Vagina (tissue), 2 donors: ENCODE measurements around the gene PRKAG2. TPM values are rescaled to one million over a fixed set of nuclear protein-coding genes. Genes with fewer than 3 reads are reported as not detected.

ENCODE experiments used
- DNase-seq, 2 donors: peaks; one replicate each; pipeline ENCODE4 v3.0.0-alpha.2; 2017; ENCODE audit errors: extremely low spot score in 2 of 2
- H3K27ac ChIP-seq: fragments of 200-600 bp; sonication (generic); one replicate; pipeline ENCODE4 v1.5.1; 2019
- H3K27me3 ChIP-seq: fragments of 200-600 bp; sonication (generic); one replicate; pipeline ENCODE4 v1.5.1; 2019
- H3K36me3 ChIP-seq, 2 donors: fragments of 200-600 bp; sonication (generic); one replicate each; pipeline ENCODE4 v1.5.1; 2017 to 2019
- H3K4me1 ChIP-seq: fragments of 200-600 bp; sonication (generic); one replicate; pipeline ENCODE4 v1.5.1; 2019
- H3K4me3 ChIP-seq, 2 donors: fragments of 200-600 bp; sonication (generic); 1 replicate in 1 of 2; 2 replicates in 1 of 2; pipeline ENCODE4 v1.5.1; 2016 to 2019
- H3K9me3 ChIP-seq: fragments of 200-600 bp; sonication (generic); one replicate; pipeline ENCODE4 v1.5.1; 2019
- CTCF ChIP-seq, 3 experiments: fragments of 450-650 bp in 2 of 3; fragments of 200-600 bp in 1 of 3; sonication (generic) in 1 of 3; IDR thresholded peaks; one replicate each; pipeline ENCODE4 v1.5.1; 2017 to 2019; ENCODE audit warnings: antibody characterized with exemption in 3 of 3, mild to moderate bottlenecking in 2 of 3, moderate library complexity in 2 of 3
- POLR2A ChIP-seq, 2 donors: fragments of 450-650 bp; IDR thresholded peaks; one replicate each; pipeline ENCODE4 v1.6.1; 2017; ENCODE audit warnings: antibody characterized with exemption in 2 of 2, mild to moderate bottlenecking in 2 of 2, moderate library complexity in 2 of 2
- POLR2AphosphoS5 ChIP-seq, 2 donors: sonication (generic); formaldehyde crosslinking; IDR thresholded peaks; one replicate each; pipeline ENCODE4 v1.9.0; 2017; ENCODE audit warnings: antibody characterized with exemption in 2 of 2, mild to moderate bottlenecking in 2 of 2, low read depth in 1 of 2; ENCODE audit not compliant: insufficient read depth in 1 of 2
- intact Hi-C: fragments of 100-400 bp; cut with DNase I; formaldehyde crosslinking; loops from one replicate; pipeline ENCODE4 v1.15.1; 2023
- total RNA-seq: library from RNA; depleted of rRNA; stranded (reverse); fragments of >200 nt; gene quantifications from one replicate; pipeline ENCODE4 v1.2.3, GENCODE V29; 2016

PRKAG2 gene
- total RNA-seq, 1 donor from 2014 or later: 25.0 TPM

- intact Hi-C loops: no loop called here
- Histone ChIP-seq H3K4me3 (no peak overlapping the region), H3K36me3 (no peaks in the 10 kb centered on the region), H3K9me3 (no peaks in the 10 kb centered on the region), H3K27ac (no peak overlapping the region), H3K4me1 (peaks cover 17% of the 10 kb centered on the region), H3K27me3 (no peaks in the 10 kb centered on the region)
- DNase-seq: no peak
- no peak for TF ChIP-seq CTCF (IDR thresholded peaks at IDR 0.05)
- TF ChIP-seq POLR2A (IDR thresholded peaks at IDR 0.05): no peak
- no peak for TF ChIP-seq POLR2AphosphoS5 (IDR thresholded peaks at IDR 0.05; ENCODE audit: insufficient read depth in 1 of 2, low read depth in 1 of 2)
Observed at GRCh38 chr7:151648429-151648828, 228.5 kb downstream of the PRKAG2 start.

GRCh38 chr7:151647874-151648273 lies 229.0 kb downstream of the PRKAG2 start:
- Histone ChIP-seq H3K4me3 (no peak overlapping the region), H3K9me3 (no peaks in the 10 kb centered on the region)
- TF ChIP-seq POLR2A (IDR thresholded peaks at IDR 0.05): no peak
- no peak for TF ChIP-seq CTCF (IDR thresholded peaks at IDR 0.05)
- TF ChIP-seq POLR2AphosphoS5 (IDR thresholded peaks at IDR 0.05; ENCODE audit: insufficient read depth in 1 of 2, low read depth in 1 of 2): no peak

GRCh38 chr7:151647006-151647405 lies 229.9 kb downstream of the PRKAG2 start:
- TF ChIP-seq POLR2A (IDR thresholded peaks at IDR 0.05): no peak
- no peak for TF ChIP-seq CTCF (IDR thresholded peaks at IDR 0.05)
- TF ChIP-seq POLR2AphosphoS5 (IDR thresholded peaks at IDR 0.05; ENCODE audit: insufficient read depth in 1 of 2, low read depth in 1 of 2): no peak
- H3K4me1 ChIP-seq: peaks cover 26% of the 10 kb centered on the region
- intact Hi-C loops: no loop called here
- DNase-seq: no peak
- H3K4me3 ChIP-seq: no peak overlapping the region
- no peak overlapping the region for H3K27ac ChIP-seq
- H3K27me3 ChIP-seq: no peaks in the 10 kb centered on the region
- H3K9me3 ChIP-seq: no peaks in the 10 kb centered on the region
- H3K36me3 ChIP-seq: no peaks in the 10 kb centered on the region

More at GRCh38 chr7:151647874-151648273, 229.0 kb downstream of the PRKAG2 start:
- Histone ChIP-seq H3K27ac (no peak overlapping the region), H3K27me3 (no peaks in the 10 kb centered on the region), H3K4me1 (peaks cover 22% of the 10 kb centered on the region), H3K36me3 (no peaks in the 10 kb centered on the region)
- intact Hi-C loops: no loop called here
- DNase-seq: no peak

GRCh38 chr7:151645311-151645710 lies 231.6 kb downstream of the PRKAG2 start:
- Histone ChIP-seq H3K27me3 (no peaks in the 10 kb centered on the region), H3K9me3 (no peaks in the 10 kb centered on the region), H3K4me1 (peaks cover 19% of the 10 kb centered on the region), H3K27ac (no peak overlapping the region), H3K4me3 (no peak overlapping the region), H3K36me3 (no peaks in the 10 kb centered on the region)
- no peak for DNase-seq
- intact Hi-C loops: no loop called here
- TF ChIP-seq POLR2A (IDR thresholded peaks at IDR 0.05) (no peak), POLR2AphosphoS5 (IDR thresholded peaks at IDR 0.05; ENCODE audit: insufficient read depth in 1 of 2, low read depth in 1 of 2) (no peak), CTCF (IDR thresholded peaks at IDR 0.05) (no peak)

- Histone ChIP-seq H3K4me1 (peaks cover 17% of the 10 kb centered on the region), H3K4me3 (no peak overlapping the region), H3K27ac (no peak overlapping the region), H3K27me3 (no peaks in the 10 kb centered on the region), H3K9me3 (no peaks in the 10 kb centered on the region), H3K36me3 (no peaks in the 10 kb centered on the region)
- DNase-seq: no peak
- TF ChIP-seq POLR2AphosphoS5 (IDR thresholded peaks at IDR 0.05; ENCODE audit: insufficient read depth in 1 of 2, low read depth in 1 of 2) (no peak), POLR2A (IDR thresholded peaks at IDR 0.05) (no peak), CTCF (IDR thresholded peaks at IDR 0.05) (no peak)
- intact Hi-C loops: no loop called here
Observed at GRCh38 chr7:151644554-151644953, 232.4 kb downstream of the PRKAG2 start.
